Gastrocnemius medialis (tissue), 4 donors: Measurements from ENCODE around the gene PSMC2. TPM values are rescaled to one million over a fixed set of nuclear protein-coding genes. Genes with fewer than 3 reads are reported as not detected.
"Not testable (repeated sequence)": the region's sequence is repeated elsewhere in the genome, so short reads cannot be mapped to it uniquely, and the experiment has no call there.

Experiments used
- ATAC-seq, 2 donors: fragments of 150-250 bp; one replicate each; pipeline ENCODE4 v1.9.1; 2016
- DNase-seq, 2 donors: peaks; one replicate each; pipeline ENCODE4 v3.0.0-alpha.2; 2019
- H3K27ac ChIP-seq, 4 donors: fragments of 200-600 bp; sonication (generic); 1 replicate in 1 of 4; 2 replicates in 3 of 4; pipeline ENCODE4 v1.5.1; 2016 to 2018; ENCODE audit warnings: mild to moderate bottlenecking in 2 of 4, moderate library complexity in 1 of 4
- H3K27me3 ChIP-seq, 3 donors: fragments of 200-600 bp; sonication (generic) in 2 of 3; 1 replicate in 1 of 3; 2 replicates in 2 of 3; pipeline versions ENCODE4 v1.5.1 to v1.6.0; 2016 to 2019; ENCODE audit warnings: mild to moderate bottlenecking in 1 of 3, moderate library complexity in 1 of 3
- H3K36me3 ChIP-seq, 2 donors: fragments of 200-600 bp; sonication (generic) in 1 of 2; one replicate each; pipeline ENCODE4 v1.5.1; 2017 to 2018
- H3K4me1 ChIP-seq, 2 donors: fragments of 200-600 bp; sonication (generic) in 1 of 2; one replicate each; pipeline ENCODE4 v1.5.1; 2016 to 2017; ENCODE audit warnings: mild to moderate bottlenecking in 2 of 2
- H3K4me3 ChIP-seq, 4 donors: fragments of 200-600 bp; sonication (generic) in 3 of 4; 1 replicate in 1 of 4; 2 replicates in 3 of 4; pipeline ENCODE4 v1.5.1; 2016 to 2019; ENCODE audit warnings: mild to moderate bottlenecking in 2 of 4
- H3K9me3 ChIP-seq, 3 donors: fragments of 200-600 bp; sonication (generic) in 2 of 3; 1 replicate in 1 of 3; 2 replicates in 2 of 3; pipeline ENCODE4 v1.5.1; 2016 to 2019
- POLR2A ChIP-seq, 2 donors: fragments of 450-650 bp; IDR thresholded peaks; one replicate each; pipeline ENCODE4 v1.6.1; 2017; ENCODE audit warnings: antibody characterized with exemption in 2 of 2, mild to moderate bottlenecking in 2 of 2, moderate library complexity in 2 of 2
- in situ Hi-C, 4 donors: fragments of 200-750 bp; cut with MboI; loops; one replicate each; pipeline versions ENCODE4 v1.15.0 to v1.8.0; 2017; ENCODE audit warnings: low sequenced_read_pairs in 4 of 4
- intact Hi-C: fragments of 100-400 bp; cut with DNase I; formaldehyde crosslinking; loops from one replicate; pipeline ENCODE4 v1.15.1; 2023; ENCODE audit warnings: low total_unique reads
- total RNA-seq, 4 donors: library from RNA; depleted of rRNA; stranded (reverse); fragments of >200 nt; gene quantifications; one replicate each; pipeline versions ENCODE4 v1.1.0 to v1.2.3, GENCODE V29; 2016
- TF ChIP-seq, protein P1 (sequence below), 5 experiments: fragments of 450-650 bp in 3 of 5; fragments of 200-600 bp in 2 of 5; sonication (generic) in 2 of 5; IDR thresholded peaks in 4 of 5; conservative IDR thresholded peaks in 1 of 5; 1 replicate in 4 of 5; 2 replicates in 1 of 5; pipeline ENCODE4 v1.5.1; 2016 to 2019; ENCODE audit warnings: antibody characterized with exemption in 5 of 5, mild to moderate bottlenecking in 3 of 5, moderate library complexity in 3 of 5

PSMC2 gene
- total RNA-seq, 4 donors from 2014 or later: 258 to 342 (median 274) TPM

DNA sequence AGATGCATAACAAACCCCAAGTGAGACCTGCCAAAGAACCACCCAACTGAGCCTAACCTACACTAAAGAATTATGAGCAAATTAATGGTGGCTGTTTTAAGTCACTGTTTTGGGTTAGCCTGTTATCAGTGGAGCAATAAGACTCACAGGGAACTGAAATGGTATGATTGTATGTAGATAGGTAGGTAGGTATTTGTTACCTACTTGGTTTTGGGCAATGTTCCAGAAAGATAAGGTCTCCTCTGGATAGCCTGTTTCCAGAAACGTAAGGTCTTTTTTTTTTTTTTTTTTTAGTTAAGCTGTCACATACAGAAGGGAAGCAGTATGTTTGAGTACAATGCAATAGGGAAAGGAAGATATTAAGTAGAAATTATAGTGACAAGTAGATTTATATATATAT lies 47.6 kb downstream of the PSMC2 start:
- Histone ChIP-seq H3K36me3 (no peaks in the 10 kb centered on the region), H3K4me1 (no peaks in the 10 kb centered on the region), H3K9me3 (no peaks in the 10 kb centered on the region), H3K4me3 (no peak overlapping the region), H3K27ac (no peak overlapping the region), H3K27me3 (no peaks in the 10 kb centered on the region)
- in situ Hi-C loops: no loop called here
- ATAC-seq (no peak), DNase-seq (no peak)
- TF ChIP-seq, protein P1, sequence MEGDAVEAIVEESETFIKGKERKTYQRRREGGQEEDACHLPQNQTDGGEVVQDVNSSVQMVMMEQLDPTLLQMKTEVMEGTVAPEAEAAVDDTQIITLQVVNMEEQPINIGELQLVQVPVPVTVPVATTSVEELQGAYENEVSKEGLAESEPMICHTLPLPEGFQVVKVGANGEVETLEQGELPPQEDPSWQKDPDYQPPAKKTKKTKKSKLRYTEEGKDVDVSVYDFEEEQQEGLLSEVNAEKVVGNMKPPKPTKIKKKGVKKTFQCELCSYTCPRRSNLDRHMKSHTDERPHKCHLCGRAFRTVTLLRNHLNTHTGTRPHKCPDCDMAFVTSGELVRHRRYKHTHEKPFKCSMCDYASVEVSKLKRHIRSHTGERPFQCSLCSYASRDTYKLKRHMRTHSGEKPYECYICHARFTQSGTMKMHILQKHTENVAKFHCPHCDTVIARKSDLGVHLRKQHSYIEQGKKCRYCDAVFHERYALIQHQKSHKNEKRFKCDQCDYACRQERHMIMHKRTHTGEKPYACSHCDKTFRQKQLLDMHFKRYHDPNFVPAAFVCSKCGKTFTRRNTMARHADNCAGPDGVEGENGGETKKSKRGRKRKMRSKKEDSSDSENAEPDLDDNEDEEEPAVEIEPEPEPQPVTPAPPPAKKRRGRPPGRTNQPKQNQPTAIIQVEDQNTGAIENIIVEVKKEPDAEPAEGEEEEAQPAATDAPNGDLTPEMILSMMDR (IDR thresholded peaks at IDR 0.05 in 4 of 5, conservative IDR thresholded peaks at IDR 0.05 in 1 of 5): no peak
- TF ChIP-seq POLR2A (IDR thresholded peaks at IDR 0.05): no peak
- intact Hi-C loops: no loop called here

DNA sequence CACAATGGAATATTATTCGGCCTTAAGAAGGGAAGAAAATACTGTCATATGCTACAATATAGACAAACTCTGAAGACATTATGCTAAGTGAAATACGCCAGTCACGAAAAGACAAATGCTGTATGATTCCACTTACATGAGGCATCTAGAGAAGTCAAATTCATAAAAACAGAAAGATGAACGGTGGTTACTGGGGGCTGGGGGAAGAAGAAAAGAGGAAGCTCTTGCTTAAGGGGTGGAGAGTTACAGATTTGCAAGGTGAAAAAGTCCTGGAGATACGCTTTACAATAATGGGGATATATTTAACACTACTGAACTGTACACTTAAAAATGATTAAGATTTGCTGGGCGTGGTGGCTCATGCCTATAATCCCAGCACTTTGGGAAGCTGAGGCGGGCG lies 49.0 kb downstream of the PSMC2 start:
- no peaks in the 10 kb centered on the region for H3K27me3 ChIP-seq
- intact Hi-C loops (no loop called here), in situ Hi-C loops (no loop called here)
- no peak for DNase-seq
- H3K36me3 ChIP-seq: no peaks in the 10 kb centered on the region
- ATAC-seq: no peak
- TF ChIP-seq POLR2A (IDR thresholded peaks at IDR 0.05): no peak
- TF ChIP-seq, protein P1 (IDR thresholded peaks at IDR 0.05 in 4 of 5, conservative IDR thresholded peaks at IDR 0.05 in 1 of 5): no peak
- H3K4me3 ChIP-seq: no peak overlapping the region
- no peaks in the 10 kb centered on the region for H3K4me1 ChIP-seq
- H3K9me3 ChIP-seq: no peaks in the 10 kb centered on the region
- no peak overlapping the region for H3K27ac ChIP-seq

- intact Hi-C loops (no loop called here), in situ Hi-C loops (no loop called here)
- DNase-seq (no peak), ATAC-seq (no peak)
- Histone ChIP-seq H3K4me3 (no peak overlapping the region), H3K4me1 (no peaks in the 10 kb centered on the region), H3K27me3 (no peaks in the 10 kb centered on the region), H3K27ac (no peak overlapping the region), H3K9me3 (no peaks in the 10 kb centered on the region), H3K36me3 (no peaks in the 10 kb centered on the region)
- TF ChIP-seq POLR2A (IDR thresholded peaks at IDR 0.05): no peak
- TF ChIP-seq, protein P1 (IDR thresholded peaks at IDR 0.05 in 4 of 5, conservative IDR thresholded peaks at IDR 0.05 in 1 of 5): no peak
These were observed 51.2 kb downstream of the PSMC2 start for GRCh38 chr7:103398483-103399127.

DNA sequence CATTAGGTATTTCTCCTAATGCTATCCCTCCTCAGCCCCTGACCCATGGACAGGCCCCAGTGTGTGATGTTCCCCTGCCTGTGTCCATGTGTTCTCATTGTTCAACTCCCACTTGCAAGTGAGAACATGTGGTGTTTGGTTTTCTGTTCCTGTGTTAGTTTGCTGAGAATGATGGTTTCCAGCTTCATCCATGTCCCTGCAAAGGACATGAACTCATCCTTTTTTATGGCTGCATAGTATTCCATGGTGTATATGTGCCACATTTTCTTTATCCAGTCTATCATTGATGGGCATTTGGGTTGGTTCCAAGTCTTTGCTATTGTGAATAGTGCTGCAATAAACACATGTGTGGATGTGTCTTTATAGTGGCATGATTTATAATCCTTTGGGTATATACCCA lies 52.2 kb downstream of the PSMC2 start:
- H3K27ac ChIP-seq, H3K27me3 ChIP-seq, intact Hi-C loops, DNase-seq, H3K4me3 ChIP-seq, H3K36me3 ChIP-seq, ATAC-seq, H3K4me1 ChIP-seq, in situ Hi-C loops, H3K9me3 ChIP-seq: not testable (repeated sequence)

DNA sequence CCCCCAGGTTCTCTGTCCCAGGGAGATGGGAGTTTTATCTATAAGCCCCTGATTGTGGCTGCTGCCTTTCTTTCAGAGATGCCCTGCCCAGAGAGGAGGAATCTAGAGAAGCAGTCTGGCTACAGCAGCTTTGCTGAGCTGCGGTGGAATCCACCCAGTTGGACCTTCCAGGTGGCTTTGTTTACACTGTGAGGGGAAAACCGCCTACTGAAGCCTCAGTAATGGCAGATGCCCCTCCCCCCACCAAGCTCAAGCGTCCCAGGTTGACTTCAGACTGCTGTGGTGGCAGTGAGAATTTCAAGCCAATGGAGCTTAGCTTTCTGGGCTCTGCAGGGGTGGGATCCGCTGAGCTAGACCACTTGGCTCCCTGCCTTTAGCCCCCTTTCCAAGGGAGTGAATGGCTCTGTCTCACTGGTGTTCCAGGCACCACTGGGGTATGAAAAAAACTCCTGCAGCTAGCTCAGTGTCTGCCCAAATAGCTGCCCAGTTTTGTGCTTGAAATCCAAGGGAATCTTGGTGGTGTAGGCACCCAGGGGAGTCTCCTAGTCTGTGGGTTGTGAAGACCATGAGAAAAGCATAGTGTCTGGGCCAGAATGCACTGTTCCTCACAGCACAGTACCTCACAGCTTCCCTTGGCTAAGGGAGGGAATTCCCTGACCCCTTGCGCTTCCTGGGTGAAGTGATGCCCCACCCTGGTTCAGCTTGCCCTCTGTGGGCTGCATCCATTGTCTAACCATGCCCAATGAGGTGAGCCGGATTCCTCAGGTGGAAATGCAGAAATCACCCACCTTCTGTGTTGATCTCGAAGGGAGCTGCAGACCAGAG lies 58.6 kb downstream of the PSMC2 start:
- ATAC-seq, H3K4me3 ChIP-seq, H3K36me3 ChIP-seq, H3K27me3 ChIP-seq, H3K9me3 ChIP-seq, DNase-seq, H3K4me1 ChIP-seq, in situ Hi-C loops, H3K27ac ChIP-seq: not testable (repeated sequence)
- intact Hi-C loops: loop anchor here (5.0 kb wide), 1 partner anchor 109 kb away; the partner anchor contains the start of gene PMPCB
